Measurements from ENCODE around the gene NAA80.
A peak's percentile ranks its signal among the peaks of the same experiment; 100 is the strongest.

NAA80 gene

GRCh38 chr3:50254577-50255250 is 44.5 kb downstream of the NAA80 start:
- DNase-seq: no peak

- no peak for DNase-seq
Measured at GRCh38 chr3:50251220-50251619, 48.0 kb downstream of the NAA80 start.

- DNase-seq: no peak
Measured at GRCh38 chr3:50250514-50250913, 48.7 kb downstream of the NAA80 start.

- DNase-seq: no peak
Measured at GRCh38 chr3:50249457-50249856, 49.7 kb downstream of the NAA80 start.

DNA sequence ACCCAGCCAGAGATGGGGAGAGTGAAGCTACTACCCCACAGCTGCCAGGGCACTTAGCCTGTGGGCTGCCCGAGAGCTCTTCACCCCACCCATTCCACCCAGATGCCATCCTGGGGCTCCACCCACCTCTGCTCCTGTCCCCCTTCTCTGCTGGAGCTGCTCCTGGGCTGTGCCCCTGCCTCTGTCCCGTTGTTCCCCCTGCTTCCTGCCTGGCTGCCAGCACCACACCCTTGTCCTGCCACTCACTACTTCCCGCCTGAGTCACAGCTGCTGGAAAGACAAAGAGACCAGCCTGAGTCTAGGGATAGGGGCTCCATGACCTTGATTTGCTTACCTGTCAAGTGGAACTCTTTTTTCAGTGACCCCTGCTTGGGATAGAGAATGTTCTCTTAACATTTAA is 50.8 kb downstream of the NAA80 start:
- DNase-seq: no peak

GRCh38 chr3:50246517-50246954 is 52.7 kb downstream of the NAA80 start:
- DNase-seq: peak; percentile 43
